Effector memory CD4-positive, alpha-beta T cell (primary cell): ENCODE results near the gene HS3ST4.

Experiments
- DNase-seq, 3 donors: peaks; one replicate each; pipeline ENCODE4 v3.0.0-alpha.2; 2020
- H3K27ac ChIP-seq: 2 replicates; pipeline ENCODE4 v1.7.0; 2013; ENCODE audit warnings: mild to moderate bottlenecking, low read length, moderate library complexity; ENCODE audit not compliant: insufficient read depth, poor library complexity, severe bottlenecking
- H3K27me3 ChIP-seq: replicated peaks from 2 replicates; pipeline ENCODE4 v1.7.0; 2013; ENCODE audit warnings: mild to moderate bottlenecking, low read length; ENCODE audit not compliant: insufficient read depth, control insufficient read depth, poor library complexity, severe bottlenecking
- H3K36me3 ChIP-seq: 2 replicates; pipeline ENCODE4 v1.7.0; 2013; ENCODE audit warnings: mild to moderate bottlenecking, low read length, moderate library complexity; ENCODE audit not compliant: control insufficient read depth, insufficient read depth
- H3K4me1 ChIP-seq: 2 replicates; pipeline ENCODE4 v1.7.0; 2013; ENCODE audit warnings: low read length, mild to moderate bottlenecking; ENCODE audit not compliant: control insufficient read depth, insufficient read depth, poor library complexity, severe bottlenecking
- H3K4me3 ChIP-seq: 2 replicates; pipeline ENCODE4 v1.7.0; 2013; ENCODE audit warnings: low read length, low read depth, mild to moderate bottlenecking; ENCODE audit not compliant: insufficient read depth, poor library complexity, severe bottlenecking
- H3K9me3 ChIP-seq: 2 replicates; pipeline ENCODE4 v1.7.0; 2013; ENCODE audit warnings: mild to moderate bottlenecking, low read length, moderate library complexity; ENCODE audit not compliant: control insufficient read depth

HS3ST4 gene

DNA sequence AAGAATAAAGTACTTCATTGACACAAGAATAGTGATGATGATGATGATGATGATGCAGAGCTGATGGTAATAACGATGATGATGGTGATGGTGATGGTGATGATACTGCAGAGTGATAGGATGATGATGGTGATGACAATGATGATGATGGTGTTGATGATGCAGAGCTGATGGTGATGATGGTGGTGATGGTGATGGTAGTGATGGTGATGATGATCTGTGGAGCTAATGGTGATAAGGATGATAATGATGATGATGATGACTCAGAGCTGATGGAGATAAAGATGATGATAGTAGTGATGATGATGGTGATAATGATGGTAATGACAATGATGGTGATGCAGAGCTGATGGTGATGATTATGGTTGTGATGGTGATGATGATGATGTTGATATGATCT lies 448.1 kb downstream of the HS3ST4 start:
- no peaks in the 10 kb centered on the region for H3K9me3 ChIP-seq
- H3K36me3 ChIP-seq = no peaks in the 10 kb centered on the region
- H3K4me3 ChIP-seq = no peak overlapping the region
- H3K27ac ChIP-seq = no peak overlapping the region
- no peaks in the 10 kb centered on the region for H3K27me3 ChIP-seq
- no peaks in the 10 kb centered on the region for H3K4me1 ChIP-seq
- no peak for DNase-seq

DNA sequence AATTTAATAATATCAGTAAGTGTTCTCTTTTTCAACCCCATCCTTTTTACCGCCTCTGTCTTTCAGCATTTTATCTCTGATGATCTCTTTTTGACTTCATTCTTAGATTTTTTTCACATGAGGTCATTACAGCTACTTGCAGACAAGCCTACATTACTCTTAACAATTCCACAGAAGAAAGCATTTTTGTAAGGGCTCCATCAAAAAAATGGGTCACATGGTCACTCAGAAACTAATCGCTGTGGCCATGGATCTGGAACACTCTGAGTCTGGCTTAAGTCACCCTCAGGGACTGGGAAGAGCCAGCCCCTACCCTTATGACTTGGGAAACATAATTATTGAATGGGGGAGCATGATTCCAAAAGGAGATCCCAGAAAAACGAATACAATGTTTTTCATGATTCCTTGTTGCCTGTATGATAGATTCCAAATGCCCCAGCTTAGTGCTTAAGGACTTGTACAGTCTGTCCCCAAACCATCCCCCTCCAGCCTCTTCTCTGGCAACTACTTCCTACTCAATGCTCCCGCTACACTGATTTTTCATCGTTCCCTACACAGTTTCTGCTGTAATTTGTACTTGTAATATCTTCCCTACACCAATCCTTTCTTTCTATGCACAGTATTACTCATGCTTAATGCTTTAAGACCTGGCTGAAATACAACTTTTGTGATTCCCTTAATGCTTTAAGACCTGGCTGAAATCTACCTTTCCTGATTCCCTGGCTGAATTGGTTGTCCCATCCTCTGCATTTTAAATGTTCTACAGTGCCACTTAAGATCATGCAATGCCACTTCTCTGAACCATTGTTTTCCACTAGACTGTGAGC lies 457.8 kb downstream of the HS3ST4 start:
- no peak overlapping the region for H3K27ac ChIP-seq
- no peaks in the 10 kb centered on the region for H3K9me3 ChIP-seq
- H3K4me3 ChIP-seq = no peak overlapping the region
- H3K27me3 ChIP-seq = no peaks in the 10 kb centered on the region
- no peak for DNase-seq
- H3K36me3 ChIP-seq = no peaks in the 10 kb centered on the region
- H3K4me1 ChIP-seq = no peaks in the 10 kb centered on the region

- Histone ChIP-seq H3K36me3 (no peaks in the 10 kb centered on the region), H3K4me1 (no peaks in the 10 kb centered on the region), H3K27me3 (no peaks in the 10 kb centered on the region), H3K9me3 (no peaks in the 10 kb centered on the region), H3K4me3 (no peak overlapping the region), H3K27ac (no peak overlapping the region)
- DNase-seq = no peak
These were observed 463.5 kb downstream of the HS3ST4 start for GRCh38 chr16:26155221-26155620.

- H3K4me1 ChIP-seq = no peaks in the 10 kb centered on the region
- no peaks in the 10 kb centered on the region for H3K9me3 ChIP-seq
- H3K27ac ChIP-seq = no peak overlapping the region
- no peak overlapping the region for H3K4me3 ChIP-seq
- H3K36me3 ChIP-seq = no peaks in the 10 kb centered on the region
- H3K27me3 ChIP-seq = no peaks in the 10 kb centered on the region
- DNase-seq = no peak
These were observed 465.6 kb downstream of the HS3ST4 start for GRCh38 chr16:26157319-26157718.

GRCh38 chr16:26158142-26158759 lies 466.5 kb downstream of the HS3ST4 start:
- H3K27ac ChIP-seq = no peak overlapping the region
- H3K27me3 ChIP-seq = no peaks in the 10 kb centered on the region
- DNase-seq = no peak
- H3K4me1 ChIP-seq = no peaks in the 10 kb centered on the region
- H3K9me3 ChIP-seq = no peaks in the 10 kb centered on the region
- no peaks in the 10 kb centered on the region for H3K36me3 ChIP-seq
- H3K4me3 ChIP-seq = no peak overlapping the region

DNA sequence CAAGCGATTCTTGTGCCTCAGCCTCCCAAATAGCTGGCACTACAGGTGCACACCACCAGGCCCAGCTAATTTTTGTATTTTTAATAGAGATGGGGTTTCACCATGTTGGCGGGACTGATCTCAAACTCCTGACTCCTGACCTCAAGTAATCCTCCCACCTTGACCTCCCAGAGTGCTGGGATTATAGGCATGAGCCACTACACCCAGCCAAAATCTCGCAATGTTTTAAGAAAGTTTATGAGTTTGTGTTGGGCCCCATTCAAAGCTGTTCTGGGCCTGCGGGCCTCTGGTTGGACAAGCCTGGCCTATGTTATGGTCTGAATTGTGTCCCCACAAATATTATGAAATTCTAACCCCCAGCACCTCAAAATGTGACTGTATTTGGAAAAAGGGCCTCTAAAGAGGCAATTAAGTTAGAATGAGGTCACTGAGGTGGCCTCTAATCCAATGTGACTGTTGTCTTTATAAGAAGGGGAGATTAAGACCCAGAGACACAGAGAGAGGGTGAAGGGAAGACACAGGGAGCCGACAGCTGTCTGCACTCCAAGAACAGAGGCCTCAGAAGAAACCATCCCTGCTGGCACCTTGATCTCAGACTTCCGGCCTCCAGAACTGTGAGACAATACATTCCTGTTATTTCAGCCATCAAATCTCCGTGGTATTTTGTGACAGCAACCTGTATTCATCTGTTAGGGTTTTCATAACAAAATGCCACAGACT lies 469.9 kb downstream of the HS3ST4 start:
- no peak overlapping the region for H3K27ac ChIP-seq
- no peak overlapping the region for H3K4me3 ChIP-seq
- DNase-seq = no peak
- H3K9me3 ChIP-seq = no peaks in the 10 kb centered on the region
- no peaks in the 10 kb centered on the region for H3K36me3 ChIP-seq
- no peaks in the 10 kb centered on the region for H3K27me3 ChIP-seq
- no peaks in the 10 kb centered on the region for H3K4me1 ChIP-seq

DNA sequence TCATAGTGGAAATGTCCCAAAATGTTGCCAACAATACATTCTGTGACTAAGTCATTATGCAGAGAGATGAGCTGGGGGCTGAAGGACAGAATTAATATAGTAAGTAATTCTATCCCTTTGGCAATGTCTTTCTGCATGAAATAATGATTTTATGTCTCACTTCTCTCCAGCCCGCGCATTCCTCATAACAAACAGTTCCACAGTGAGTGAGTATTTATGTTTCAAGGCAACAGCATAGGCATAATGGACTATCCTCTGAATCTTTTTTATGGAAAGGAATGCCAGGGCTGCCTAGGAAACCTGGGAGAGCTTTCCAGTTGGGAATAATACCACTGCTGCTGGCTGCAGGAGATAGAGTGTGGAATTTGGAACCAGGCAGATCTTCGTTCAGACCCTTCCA lies 477.7 kb downstream of the HS3ST4 start:
- Histone ChIP-seq H3K4me1 (no peaks in the 10 kb centered on the region), H3K27ac (no peak overlapping the region), H3K9me3 (no peaks in the 10 kb centered on the region), H3K27me3 (no peaks in the 10 kb centered on the region), H3K36me3 (no peaks in the 10 kb centered on the region), H3K4me3 (no peak overlapping the region)
- no peak for DNase-seq

- H3K36me3 ChIP-seq = no peaks in the 10 kb centered on the region
- DNase-seq = no peak
- H3K27ac ChIP-seq = no peak overlapping the region
- no peaks in the 10 kb centered on the region for H3K27me3 ChIP-seq
- no peaks in the 10 kb centered on the region for H3K4me1 ChIP-seq
- no peak overlapping the region for H3K4me3 ChIP-seq
- H3K9me3 ChIP-seq = no peaks in the 10 kb centered on the region
These were observed 484.2 kb downstream of the HS3ST4 start for GRCh38 chr16:26175944-26176343.

- no peaks in the 10 kb centered on the region for H3K9me3 ChIP-seq
- H3K27me3 ChIP-seq = no peaks in the 10 kb centered on the region
- no peaks in the 10 kb centered on the region for H3K36me3 ChIP-seq
- DNase-seq = no peak
- no peak overlapping the region for H3K4me3 ChIP-seq
- no peaks in the 10 kb centered on the region for H3K4me1 ChIP-seq
- no peak overlapping the region for H3K27ac ChIP-seq
These were observed 485.7 kb downstream of the HS3ST4 start for GRCh38 chr16:26177438-26177837.

DNA sequence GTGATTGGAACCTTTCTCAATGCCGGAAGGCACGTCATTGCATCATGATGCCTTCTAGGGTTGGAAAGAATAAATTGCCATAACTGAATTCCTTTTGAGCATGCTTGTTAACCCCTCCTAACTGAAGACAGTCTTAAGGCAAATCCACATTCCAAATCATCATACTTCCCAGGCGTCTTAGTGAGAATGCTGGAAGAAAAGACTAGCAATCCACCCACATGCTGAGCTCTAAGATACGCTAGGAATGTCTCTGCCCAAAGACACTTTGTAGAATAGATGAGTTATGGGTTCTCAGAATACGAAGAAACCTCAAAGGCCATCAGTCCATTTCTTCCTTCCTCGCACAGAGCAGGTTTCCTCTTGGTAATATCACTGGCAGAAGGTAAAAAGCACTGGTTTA lies 486.5 kb downstream of the HS3ST4 start:
- H3K9me3 ChIP-seq = no peaks in the 10 kb centered on the region

More for the DNA sequence above, 486.5 kb downstream of the HS3ST4 start:
- no peak overlapping the region for H3K27ac ChIP-seq
- no peaks in the 10 kb centered on the region for H3K27me3 ChIP-seq
- no peaks in the 10 kb centered on the region for H3K36me3 ChIP-seq
- no peak overlapping the region for H3K4me3 ChIP-seq
- DNase-seq = no peak
- H3K4me1 ChIP-seq = no peaks in the 10 kb centered on the region
